Thyroid gland (tissue), 4 donors: ENCODE measurements around the gene PIGU.
"Not testable (repeated sequence)": the region's sequence is repeated elsewhere in the genome, so short reads cannot be mapped to it uniquely, and the experiment has no call there.

Experiments used
- POLR2A ChIP-seq, 2 donors: fragments of 450-650 bp; IDR thresholded peaks; one replicate each; pipeline ENCODE4 v1.6.1; 2017; ENCODE audit warnings: antibody characterized with exemption in 2 of 2, mild to moderate bottlenecking in 2 of 2, moderate library complexity in 1 of 2
- TF ChIP-seq, protein P1 (sequence below), 6 experiments: fragments of 200-600 bp in 3 of 6; fragments of 450-650 bp in 3 of 6; sonication (generic) in 3 of 6; IDR thresholded peaks; one replicate each; pipeline ENCODE4 v1.5.1; 2016 to 2019; ENCODE audit warnings: antibody characterized with exemption in 6 of 6, mild to moderate bottlenecking in 2 of 6, inconsistent platforms in 1 of 6, moderate library complexity in 1 of 6

DNA sequence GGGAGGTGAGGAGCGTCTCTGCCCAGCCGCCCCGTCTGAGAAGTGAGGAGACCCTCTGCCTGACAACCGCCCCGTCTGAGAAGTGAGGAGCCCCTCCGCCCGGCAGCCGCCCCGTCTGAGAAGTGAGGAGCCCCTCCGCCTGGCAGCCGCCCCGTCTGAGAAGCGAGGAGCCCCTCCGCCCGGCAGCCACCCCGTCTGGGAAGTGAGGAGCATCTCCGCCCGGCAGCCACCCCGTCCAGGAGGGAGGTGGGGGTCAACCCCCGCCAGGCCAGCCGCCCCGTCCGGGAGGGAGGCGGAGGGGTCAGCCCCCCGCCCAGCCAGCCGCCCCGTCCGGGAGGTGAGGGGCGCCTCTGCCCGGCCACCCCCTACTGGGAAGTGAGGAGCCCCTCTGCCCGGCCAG is 18.2 kb downstream of the PIGU start:
- TF ChIP-seq, protein P1, sequence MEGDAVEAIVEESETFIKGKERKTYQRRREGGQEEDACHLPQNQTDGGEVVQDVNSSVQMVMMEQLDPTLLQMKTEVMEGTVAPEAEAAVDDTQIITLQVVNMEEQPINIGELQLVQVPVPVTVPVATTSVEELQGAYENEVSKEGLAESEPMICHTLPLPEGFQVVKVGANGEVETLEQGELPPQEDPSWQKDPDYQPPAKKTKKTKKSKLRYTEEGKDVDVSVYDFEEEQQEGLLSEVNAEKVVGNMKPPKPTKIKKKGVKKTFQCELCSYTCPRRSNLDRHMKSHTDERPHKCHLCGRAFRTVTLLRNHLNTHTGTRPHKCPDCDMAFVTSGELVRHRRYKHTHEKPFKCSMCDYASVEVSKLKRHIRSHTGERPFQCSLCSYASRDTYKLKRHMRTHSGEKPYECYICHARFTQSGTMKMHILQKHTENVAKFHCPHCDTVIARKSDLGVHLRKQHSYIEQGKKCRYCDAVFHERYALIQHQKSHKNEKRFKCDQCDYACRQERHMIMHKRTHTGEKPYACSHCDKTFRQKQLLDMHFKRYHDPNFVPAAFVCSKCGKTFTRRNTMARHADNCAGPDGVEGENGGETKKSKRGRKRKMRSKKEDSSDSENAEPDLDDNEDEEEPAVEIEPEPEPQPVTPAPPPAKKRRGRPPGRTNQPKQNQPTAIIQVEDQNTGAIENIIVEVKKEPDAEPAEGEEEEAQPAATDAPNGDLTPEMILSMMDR (IDR thresholded peaks at IDR 0.05), result not testable (repeated sequence)
- not testable (repeated sequence) for TF ChIP-seq POLR2A (IDR thresholded peaks at IDR 0.05)
